SHP77 (cell line): ENCODE results near the gene ANKRD13B.
A peak's percentile ranks its signal among the peaks of the same experiment; 100 is the strongest.
"Not testable (repeated sequence)": the region's sequence is repeated elsewhere in the genome, so short reads cannot be mapped to it uniquely, and the experiment has no call there.

Experiments used
- DNase-seq, 2 experiments: peaks; one replicate each; lab custom pipeline; 2025; lab: John Stamatoyannopoulos, UW

ANKRD13B gene

DNA sequence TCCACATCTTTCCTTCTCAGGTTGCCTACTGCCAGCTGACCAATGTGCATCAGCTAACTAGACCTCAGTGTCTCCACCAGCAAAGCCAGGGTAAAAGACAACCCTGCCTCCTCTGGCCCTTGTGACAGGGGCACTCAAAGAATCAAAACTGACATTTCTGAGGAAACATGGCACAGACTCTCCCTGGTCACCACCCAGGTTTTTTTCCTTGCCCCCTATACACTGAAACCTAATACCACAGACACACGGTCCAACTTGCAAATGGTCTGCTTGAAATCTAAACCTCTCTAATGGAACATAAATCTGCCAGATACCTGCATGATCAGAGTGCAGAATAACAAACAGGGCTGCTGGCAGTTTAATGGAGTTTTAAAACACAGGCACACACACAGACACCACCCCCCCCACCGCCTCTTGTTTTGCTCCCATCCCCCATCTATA is 49.3 kb downstream of the ANKRD13B start:
- DNase-seq, result no peak

DNA sequence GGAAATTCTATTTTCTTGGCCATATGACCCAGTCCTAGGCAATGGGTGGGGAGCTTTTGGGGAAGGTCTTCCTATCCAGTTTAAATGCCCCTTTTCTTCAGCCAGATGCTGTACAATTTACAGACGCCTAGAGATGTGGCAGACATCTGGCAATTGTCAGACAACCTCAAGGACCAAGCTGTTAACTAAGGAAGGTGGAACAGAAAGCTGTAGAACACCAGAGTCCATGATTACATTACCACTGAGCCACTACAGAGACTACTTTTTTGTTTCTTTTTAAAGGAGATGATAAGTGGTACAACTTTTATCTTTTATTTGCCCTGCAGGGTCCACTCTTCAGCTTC is 50.9 kb downstream of the ANKRD13B start:
- no peak for DNase-seq

DNA sequence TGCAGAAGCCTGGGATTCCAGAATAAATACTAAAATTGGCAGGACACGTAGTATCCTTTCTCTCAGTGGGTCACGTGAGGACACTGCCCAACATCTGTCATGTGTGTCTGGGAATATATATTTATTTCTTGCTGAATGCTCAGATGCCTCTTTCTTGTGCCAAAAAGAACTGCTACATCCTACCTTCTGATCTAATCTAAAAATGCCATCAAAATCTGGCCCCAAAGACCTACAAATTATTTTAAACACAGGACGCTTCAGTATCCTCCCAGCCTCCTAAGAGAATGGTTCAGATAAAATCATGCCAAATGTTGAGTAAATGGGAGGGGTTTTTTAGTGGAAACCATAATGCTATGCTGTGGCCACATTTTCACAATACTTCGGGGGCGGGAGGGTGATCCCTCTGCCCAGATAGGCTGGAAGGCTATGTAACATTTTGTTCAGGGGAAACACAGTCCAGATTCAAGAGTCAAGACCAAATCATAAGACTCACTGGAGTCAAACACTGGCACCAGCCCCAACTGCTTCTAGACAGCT is 52.7 kb downstream of the ANKRD13B start:
- no peak for DNase-seq

DNA sequence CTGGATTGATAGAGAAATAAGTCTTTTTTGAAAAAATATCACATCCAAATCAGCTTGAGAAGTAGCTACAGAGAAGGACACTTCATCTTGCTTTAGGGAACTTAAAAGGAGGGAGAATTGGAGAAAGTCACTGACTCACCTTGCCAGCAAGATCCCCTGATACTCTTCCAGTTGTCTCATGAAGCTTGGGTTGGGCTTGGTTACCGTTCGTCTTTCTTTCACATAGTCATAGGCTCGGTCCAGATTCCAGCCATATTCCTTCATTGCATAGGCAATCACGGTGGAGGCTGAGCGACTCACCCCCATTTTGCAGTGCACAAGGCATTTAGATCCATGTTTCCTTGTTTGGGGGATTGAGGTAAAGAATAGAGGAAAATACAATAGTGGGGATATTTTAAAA is 55.1 kb downstream of the ANKRD13B start:
- DNase-seq, result no peak

DNA sequence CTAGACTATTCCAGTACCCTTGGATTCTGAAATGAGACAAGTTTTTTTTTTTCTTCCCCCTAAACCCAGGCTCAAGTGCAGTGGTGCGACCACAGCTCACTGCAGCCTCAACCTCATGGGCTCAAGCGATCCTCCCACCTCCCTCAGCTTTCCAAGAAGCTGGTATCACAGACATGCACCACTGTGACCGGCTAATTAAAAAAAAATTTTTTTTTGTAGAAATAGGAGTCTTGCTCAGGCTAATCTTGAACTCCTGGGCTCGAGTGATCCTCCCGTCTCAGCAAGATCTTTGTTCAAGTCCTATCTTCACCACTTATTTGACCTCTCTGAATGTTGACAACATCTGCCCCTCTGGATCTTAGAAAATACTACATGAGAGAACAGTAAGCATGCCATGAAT is 56.4 kb downstream of the ANKRD13B start:
- no peak for DNase-seq

DNA sequence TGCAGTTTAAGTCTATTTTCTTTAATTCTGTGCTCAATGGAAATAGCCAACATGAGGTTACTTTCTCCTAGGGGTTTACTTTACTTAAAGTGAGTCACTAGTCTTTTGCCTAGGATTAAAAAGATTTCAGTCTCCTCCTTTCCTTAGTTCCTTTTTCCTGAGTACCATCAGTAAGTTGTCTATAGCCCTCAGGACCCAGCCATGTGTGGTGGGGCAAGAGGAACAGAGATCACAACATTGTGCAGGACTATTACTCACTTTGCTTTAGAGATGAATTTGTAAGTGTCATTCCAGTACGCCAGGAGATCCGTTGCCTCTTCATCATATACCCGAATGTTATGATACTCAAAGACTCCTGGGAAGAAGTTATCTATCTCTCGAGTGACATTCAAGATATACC is 57.5 kb downstream of the ANKRD13B start:
- DNase-seq, result no peak

DNA sequence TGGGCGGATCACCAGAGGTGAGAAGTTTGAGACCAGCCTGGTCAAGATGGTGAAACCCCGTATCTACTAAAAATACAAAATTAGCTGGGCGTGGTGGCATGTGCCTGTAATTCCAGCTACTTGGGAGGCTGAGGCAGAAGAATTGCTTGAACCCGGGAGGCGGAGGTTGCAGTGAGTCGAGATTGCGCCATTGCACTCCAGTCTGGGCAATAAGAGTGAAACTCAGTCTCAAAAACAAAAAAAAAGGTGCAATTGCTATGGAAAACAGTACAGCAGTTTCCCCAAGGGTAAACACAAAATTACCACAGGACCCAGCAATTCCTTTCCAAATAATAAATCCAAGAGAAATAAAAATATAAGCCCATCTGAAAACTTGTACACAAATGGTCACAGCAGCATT is 59.0 kb downstream of the ANKRD13B start:
- DNase-seq, result not testable (repeated sequence)

DNA sequence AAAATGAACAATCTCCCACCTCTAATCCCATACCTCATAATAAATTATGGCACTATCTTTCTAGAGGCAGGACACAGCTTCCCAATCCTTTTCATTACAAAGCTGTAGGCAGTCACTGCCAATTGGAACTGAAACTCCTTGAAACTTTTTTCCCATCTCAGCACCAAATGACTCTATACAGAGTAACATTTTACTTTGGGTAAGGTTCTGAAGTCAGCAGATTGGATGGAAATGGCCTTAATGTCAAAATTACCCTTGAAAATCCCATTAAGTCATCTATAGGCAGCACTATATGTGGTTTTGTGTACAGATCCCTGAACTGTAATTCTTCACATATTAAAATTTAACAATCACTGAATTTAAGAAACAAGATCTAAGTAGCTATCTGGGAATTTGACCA is 60.0 kb downstream of the ANKRD13B start:
- no peak for DNase-seq

DNA sequence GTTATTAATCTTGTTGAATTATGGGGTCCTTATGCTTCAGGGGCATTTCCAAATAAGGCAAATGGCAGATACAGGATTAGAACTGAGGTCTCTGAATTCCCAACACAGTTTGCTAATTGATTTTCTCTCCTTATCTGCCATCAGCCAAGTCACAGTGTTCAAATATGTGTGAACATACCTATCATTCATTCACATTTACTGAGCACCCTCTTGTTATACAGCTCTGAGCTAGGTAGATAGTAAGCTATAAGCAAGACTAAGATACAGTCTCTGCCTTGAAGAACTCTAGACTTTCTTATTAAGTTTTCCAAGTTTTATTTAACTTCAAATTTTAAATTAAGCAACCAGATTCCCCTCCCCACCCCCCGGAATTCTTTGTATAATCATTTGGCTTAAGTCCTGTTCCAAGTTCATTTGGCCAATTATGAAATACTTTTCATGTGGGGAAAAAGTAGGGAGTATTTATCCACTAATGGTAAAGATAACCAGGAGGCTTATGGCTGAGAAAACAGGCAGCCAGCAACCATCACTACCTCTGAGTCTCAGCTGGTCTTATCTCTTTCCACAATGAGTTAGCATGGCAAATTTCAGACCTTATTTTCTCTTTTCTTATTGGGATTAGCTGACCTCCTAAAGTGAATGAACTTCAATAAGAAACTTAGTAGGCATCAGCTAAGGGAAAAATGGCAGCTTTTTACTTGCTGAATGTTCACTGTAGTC is 61.2 kb downstream of the ANKRD13B start:
- DNase-seq, result no peak

DNA sequence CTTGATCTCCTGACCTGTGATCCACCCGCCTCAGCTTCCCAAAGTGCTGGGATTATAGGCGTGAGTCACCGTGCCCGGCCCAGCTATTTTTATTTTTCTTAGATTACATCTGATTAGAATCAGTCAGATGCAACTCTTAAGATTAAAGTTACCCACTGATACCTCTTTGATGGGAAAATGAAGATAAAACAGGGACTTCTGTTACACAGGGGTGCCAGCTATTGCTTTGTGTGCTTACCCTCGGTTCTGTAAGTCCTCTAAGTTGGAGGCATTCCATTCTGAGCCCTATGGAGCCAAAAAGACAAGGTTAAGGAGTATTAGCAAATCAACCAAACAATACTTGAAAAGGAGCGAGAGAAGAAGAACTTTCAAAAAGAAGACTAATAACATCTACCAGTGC is 62.4 kb downstream of the ANKRD13B start:
- DNase-seq, result no peak

DNA sequence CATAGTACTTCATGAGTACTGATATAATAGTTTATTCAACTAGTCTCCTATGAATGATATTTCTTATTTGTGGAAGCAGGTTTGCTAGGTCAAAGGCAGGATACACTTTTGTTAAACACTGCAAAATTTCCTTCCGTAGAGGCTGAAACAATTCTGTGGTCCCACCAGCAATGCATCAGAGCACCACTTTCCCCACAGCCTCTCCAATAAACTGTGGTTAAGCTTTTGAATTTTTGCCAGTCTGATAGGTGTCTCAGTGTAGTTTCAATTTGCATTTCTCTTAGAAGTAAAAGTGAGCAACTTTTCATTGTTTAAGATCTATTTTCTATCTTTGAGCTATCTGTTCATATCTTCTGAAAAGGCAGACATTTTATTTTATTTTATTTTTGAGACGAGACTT is 66.2 kb downstream of the ANKRD13B start:
- DNase-seq, result no peak

DNA sequence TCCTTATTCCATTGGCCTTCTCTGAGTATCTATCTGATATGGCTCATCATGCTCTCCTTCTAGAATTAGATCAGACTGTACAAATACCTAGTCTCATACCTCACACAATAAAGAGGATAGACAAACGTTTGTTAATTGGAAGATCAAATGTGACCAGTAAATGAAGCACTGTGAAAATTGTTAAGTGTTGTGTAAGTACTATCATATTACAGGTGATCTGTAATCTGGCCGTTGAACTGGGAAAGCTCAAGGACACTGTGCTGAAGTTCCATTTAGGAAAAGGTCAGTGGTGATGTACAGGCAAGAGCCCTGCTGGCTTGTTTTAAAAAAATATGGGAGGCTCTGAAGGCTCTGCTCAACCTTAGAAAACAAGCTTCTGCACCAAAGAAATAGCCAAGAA is 68.3 kb downstream of the ANKRD13B start:
- no peak for DNase-seq

DNA sequence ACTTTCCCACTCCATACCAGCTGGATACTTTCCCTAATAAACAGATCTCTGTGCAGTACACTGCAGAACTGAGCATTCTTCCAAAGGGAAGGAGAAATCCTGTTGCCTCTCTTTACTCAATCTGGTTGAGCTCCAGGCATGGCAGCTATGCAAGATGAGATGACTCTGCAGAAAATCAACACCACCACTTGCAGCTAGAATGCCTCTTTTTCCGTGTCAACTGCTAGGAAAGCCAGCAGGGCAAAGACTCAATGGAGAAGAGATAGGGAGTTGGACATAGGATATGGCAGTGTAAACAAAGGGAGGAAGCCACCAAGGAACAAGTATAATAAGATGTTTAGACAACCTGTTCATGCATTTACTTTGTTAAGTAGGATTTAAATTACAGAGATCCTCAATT is 70.2 kb downstream of the ANKRD13B start:
- DNase-seq, result peak; percentile 26 to 27
